ENCODE data around the gene SLC35E2B.
"Not testable (repeated sequence)": the region's sequence is repeated elsewhere in the genome, so short reads cannot be mapped to it uniquely, and the experiment has no call there.

SLC35E2B gene

DNA sequence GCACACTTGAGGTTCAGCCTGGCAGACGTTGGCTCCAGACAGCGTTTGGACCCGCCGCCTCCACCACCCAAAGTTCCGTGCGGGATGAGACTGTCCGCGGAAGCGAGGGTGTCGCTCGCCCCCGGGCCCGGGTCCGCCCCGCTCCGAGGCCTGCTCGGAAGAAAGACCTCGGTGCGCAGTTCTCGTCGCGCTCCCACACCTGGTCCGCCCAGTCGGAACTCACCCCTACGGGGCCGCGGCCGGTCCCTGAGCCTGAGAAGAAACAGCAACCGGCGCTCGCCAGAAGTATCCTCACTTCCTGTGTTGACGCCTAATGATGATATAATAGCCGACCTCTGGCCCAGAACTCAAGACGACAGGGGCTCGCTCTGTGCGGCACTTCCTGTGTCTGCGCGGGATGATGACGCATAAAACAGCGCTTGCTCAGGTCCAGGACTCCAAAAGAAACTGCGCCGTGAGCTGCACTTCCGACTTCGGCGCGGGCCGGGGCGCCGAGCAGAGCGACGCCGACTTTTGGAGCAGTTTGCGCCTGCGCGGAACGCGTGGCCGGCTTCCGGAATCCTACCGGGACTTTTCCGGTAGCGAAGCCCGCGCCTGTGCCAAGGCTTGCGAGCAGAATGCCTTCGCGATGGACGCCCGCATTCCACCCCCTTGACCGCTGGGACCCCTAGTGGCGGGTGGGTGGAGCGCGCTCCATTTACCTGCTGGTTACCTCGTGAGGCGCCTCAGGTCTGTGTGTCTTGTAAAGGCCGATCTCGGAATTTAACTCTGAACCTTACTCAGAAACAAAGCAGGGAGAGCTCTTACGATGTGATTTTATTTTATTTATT lies 31.7 kb upstream of the SLC35E2B start, which contains the start of gene CDK11A:
CDK11A (minus strand) TSS at position 323 of the 830 bp plus-strand sequence. CDS start 1,539 bp downstream, outside the sequence.
- DNase-seq (ENCODE audit: low read depth), result peak; percentile 100
- H3K4me3 ChIP-seq (ENCODE audit: low read depth, low read length), result peak within 1 kb of the TSS; percentile 70
- TF ChIP-seq CTCF (conservative IDR thresholded peaks at IDR 0.05; ENCODE audit: low read depth, low read length), result peak; percentile 25

DNA sequence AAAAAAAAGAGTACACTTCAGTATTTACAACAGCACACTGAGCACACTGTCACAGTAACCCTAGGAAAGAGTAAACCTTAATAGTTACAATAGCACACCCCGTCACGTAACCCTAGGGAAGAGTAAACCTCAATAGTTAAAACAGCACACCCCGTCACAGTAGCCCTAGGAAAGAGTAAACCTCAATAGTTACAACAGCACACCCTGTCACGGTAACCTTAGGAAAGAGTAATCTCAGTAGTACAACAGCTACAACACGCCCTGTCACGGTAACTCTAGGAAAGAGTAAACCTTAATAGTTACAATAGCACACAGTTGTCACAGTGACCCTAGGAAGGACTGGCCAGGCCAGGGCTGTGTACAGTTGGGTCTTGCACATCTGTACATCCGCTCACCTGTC lies 28.6 kb upstream of the SLC35E2B start:
- no peak overlapping the region for H3K4me3 ChIP-seq (ENCODE audit: low read depth, low read length)
- no peak for TF ChIP-seq CTCF (conservative IDR thresholded peaks at IDR 0.05; ENCODE audit: low read depth, low read length)
- no peak for DNase-seq (ENCODE audit: low read depth)

DNA sequence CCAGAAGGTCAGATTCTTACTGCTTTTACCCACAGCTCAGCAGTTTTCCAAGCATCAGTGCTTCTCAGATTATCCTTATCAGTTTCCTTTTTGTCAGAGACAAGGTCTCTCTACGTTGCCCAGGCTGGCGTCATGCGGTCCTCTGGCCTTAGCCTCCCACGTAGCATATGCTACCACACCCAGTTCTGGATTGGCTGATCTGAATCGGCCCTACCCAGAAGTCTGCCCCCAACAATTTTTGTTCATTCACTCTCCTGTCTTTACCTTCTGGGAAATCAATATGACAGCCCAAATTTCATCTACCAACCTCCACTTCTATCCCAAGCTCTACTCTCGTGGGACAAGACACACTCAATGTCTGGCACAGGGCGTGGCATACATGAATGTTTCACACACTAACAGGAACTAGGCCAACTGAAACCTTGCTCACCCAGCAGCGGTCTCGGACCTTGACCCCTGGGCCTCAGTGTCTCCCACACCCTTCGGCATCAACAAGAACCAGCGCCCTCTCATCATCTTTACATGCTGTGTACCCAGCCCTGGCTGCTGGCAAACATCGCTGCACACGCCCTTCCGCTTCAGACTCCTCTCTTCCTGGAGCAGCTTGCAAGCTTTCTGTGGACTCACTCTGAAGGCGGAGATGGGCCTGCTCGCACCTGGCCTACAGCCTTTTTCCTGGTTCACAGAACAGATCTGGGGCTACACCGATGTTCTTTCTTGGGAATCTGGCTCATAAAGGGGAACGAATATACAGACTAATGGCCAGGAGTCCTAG lies 22.7 kb upstream of the SLC35E2B start:
- H3K4me3 ChIP-seq (ENCODE audit: low read depth, low read length); DNase-seq (ENCODE audit: low read depth): not testable (repeated sequence)

DNA sequence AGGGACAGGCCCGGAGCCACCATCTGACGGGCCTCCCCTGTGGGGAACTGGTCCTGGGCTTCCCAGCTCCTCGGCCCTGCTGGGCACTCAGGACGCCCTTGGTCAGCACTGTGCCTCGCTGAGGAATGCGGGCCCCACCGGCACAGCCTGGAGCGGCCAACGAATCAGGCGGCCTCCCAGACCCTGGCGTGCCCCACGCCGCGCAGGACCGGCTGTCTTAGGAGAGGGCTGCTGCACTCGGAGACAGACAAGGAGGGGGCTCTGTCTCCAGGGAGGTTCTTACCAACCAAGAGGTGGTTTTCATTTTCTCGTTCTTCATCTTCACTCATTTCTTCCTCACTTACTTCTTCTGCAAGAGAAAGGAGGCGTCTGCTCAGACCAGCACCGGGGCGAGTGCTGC lies 15.3 kb upstream of the SLC35E2B start:
- not testable (repeated sequence) for DNase-seq (ENCODE audit: low read depth); H3K4me3 ChIP-seq (ENCODE audit: low read depth, low read length)

GRCh38 chr1:1707241-1707640 lies 14.6 kb upstream of the SLC35E2B start:
- DNase-seq (ENCODE audit: low read depth); H3K4me3 ChIP-seq (ENCODE audit: low read depth, low read length): not testable (repeated sequence)

- H3K4me3 ChIP-seq (ENCODE audit: low read depth, low read length); DNase-seq (ENCODE audit: low read depth): not testable (repeated sequence)
Measured at GRCh38 chr1:1705623-1706022, 13.0 kb upstream of the SLC35E2B start.

DNA sequence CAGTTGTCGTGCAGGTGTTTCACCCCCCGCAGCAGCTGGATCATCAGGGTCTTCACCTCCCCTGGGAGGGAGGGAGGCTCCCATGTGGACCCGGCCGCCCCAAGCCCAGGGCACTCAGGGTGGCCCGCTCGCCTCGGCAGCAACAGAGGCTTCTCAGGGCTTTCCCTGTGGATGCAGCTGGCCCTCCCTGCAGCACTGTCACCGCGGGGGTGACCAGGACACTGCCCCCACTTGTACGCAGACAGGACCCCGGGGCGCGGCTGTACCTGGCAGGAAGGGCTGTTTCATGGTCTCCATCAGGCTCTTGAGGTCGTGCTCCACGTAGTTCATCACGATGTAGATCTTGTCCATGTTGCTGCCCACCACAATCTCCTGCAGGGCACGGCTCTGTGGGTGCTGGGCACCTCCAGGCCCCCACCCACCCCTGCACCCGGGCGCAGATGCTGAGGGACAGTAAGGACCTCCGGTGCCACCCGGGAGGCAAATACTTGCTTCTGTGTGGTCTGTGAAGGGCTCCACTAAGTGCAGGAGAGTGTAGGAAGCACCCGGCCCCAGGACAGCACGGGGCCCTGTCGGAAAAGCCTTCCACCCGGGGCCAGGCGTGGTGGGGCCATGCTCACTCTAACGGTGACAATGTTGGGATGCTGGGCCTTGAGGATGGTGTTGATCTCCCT lies 11.8 kb upstream of the SLC35E2B start:
- DNase-seq (ENCODE audit: low read depth); H3K4me3 ChIP-seq (ENCODE audit: low read depth, low read length): not testable (repeated sequence)

DNA sequence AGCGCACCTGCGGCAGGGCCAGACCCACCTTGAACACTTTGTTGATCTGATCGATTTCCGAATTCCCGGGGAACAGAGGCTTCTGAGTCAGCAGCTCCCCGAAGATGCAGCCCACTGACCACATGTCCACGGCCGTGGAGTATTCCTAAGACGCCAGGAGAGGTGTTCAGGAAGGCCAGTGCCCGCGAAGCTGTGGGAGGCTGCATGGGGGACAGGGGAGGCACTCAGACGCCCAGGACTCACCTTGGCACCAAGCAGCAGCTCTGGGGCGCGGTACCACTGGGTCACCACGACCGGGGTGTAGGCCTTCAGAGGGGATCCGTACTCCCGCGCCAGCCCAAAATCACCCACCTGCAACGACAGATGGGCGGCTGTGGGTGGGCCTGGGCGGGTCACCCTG lies 11.2 kb upstream of the SLC35E2B start:
- no peak overlapping the region for H3K4me3 ChIP-seq (ENCODE audit: low read depth, low read length)
- TF ChIP-seq CTCF (conservative IDR thresholded peaks at IDR 0.05; ENCODE audit: low read depth, low read length), result no peak
- DNase-seq (ENCODE audit: low read depth), result no peak

DNA sequence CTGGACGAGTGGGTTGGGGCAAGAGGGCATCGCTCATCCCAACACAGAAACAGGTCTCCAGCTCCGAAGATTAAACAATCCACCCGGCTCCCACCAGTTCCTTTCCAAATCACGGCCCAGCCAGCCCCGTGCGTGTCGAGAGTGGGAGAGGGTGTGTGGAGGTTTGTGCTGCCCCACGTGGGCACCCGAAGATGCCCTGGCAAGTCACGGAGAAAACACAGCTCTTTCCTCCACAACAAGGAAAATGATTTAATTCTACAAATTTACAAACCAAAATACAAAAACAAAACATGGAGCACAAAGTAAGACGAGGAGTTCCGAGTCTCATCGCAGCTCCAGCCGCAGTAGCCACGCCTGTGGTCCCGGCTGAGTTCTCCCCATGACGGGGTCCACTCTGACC lies 9.9 kb upstream of the SLC35E2B start:
- H3K4me3 ChIP-seq (ENCODE audit: low read depth, low read length); DNase-seq (ENCODE audit: low read depth): not testable (repeated sequence)

GRCh38 chr1:1700557-1700956 lies 8.0 kb upstream of the SLC35E2B start:
- not testable (repeated sequence) for DNase-seq (ENCODE audit: low read depth); H3K4me3 ChIP-seq (ENCODE audit: low read depth, low read length)

DNA sequence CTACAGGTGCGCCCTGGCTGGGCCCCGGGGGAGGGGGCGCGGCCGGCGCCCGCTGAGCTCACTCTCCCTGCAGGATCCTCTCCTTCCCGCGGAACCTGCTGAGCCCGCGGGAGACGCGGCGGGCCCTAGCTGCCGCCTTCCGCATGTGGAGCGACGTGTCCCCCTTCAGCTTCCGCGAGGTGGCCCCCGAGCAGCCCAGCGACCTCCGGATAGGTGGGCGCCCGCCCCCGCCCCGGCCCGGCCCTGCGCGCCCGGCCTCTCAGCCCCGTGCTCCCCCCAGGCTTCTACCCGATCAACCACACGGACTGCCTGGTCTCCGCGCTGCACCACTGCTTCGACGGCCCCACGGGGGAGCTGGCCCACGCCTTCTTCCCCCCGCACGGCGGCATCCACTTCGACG lies 7.5 kb upstream of the SLC35E2B start:
- not testable (repeated sequence) for H3K4me3 ChIP-seq (ENCODE audit: low read depth, low read length); DNase-seq (ENCODE audit: low read depth)

DNA sequence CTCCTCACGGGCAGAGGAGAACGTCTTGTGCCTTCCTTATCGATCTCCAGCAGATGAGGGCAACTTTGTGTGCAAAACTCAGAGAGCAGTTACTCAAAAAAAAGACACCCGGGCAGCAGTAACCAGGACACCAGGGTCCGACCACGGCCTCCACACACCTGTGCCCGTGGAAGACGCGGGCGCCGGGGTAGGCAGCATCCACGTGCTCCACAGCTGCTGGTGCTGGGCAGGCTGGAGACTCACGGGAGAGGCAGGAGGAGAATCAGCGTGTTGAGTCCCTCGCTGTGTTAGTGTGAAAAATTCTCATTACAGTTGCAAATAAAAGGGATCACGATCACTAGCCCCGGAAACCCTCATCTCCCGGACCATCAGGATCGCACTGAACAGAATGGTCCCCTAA lies 6.5 kb upstream of the SLC35E2B start:
- not testable (repeated sequence) for H3K4me3 ChIP-seq (ENCODE audit: low read depth, low read length); DNase-seq (ENCODE audit: low read depth)

DNA sequence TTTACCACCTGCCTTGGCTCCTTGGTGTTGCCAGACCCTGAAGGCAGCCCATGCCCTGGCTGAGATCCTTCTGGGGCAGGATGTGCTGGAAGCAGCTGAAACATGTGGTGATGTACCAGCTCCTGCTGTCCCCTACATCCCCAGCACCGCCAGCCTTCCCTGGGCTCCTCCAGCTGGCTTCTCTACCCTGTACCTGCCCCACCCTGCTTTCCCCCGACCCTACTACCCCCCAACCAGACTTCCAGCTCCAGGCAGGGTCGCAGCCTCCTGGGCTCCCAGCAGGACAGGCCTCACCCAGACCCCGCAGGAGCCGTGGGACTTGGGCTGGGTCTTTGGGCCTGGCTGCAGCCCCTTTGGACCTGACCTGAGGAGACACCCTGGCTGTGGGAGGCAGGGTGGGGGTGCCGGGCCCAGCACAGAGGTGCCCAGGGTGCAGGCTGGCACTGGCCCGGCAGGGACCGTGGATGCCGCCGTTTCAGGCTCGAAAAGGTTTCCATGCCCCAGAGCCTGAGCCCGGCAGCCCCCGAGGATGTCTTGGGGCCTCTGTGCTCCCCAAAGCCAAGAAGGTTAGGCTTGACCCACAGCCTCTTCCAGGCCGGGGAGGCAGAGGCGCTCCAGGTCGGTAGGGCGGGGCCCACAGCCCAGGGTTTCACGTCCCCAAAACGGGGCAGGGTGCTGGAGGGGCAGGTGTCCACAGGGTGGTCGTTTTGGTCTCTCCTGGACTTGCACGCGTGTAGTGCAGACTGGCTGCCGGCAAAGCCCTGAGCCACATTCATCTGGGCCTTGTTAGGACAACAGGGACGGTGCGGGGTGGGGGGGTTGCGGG lies 5.0 kb upstream of the SLC35E2B start:
- not testable (repeated sequence) for H3K4me3 ChIP-seq (ENCODE audit: low read depth, low read length); DNase-seq (ENCODE audit: low read depth)

Measured in choroid plexus epithelial cell (primary cell).